H1 (cell line): ENCODE measurements around the gene GRK3. TPM values are rescaled to one million over a fixed set of nuclear protein-coding genes. Genes with fewer than 3 reads are reported as not detected.

Experiments
- CTCF ChIA-PET: fragments of 300-600 bp; sonication (Branson Sonifier 250); formaldehyde crosslinking; loops from one replicate; lab custom pipeline; 2021; ENCODE audit not compliant: partially characterized antibody; lab: Charles Lee
- POLR2A ChIA-PET: fragments of 300-600 bp; sonication (Branson Sonifier 250); formaldehyde crosslinking; loops from one replicate; lab custom pipeline; 2021; ENCODE audit warnings: inconsistent platforms; ENCODE audit not compliant: partially characterized antibody; lab: Charles Lee
- DNase-seq, 2 experiments: peaks; one replicate each; pipeline versions ENCODE4 v3.0.0 to v3.0.0-alpha.2; 2010 to 2022; ENCODE audit warnings: low spot score in 2 of 2, low read depth in 1 of 2, mixed read lengths in 1 of 2
- FAIRE-seq: peaks from 2 replicates; lab custom pipeline; 2011; peaks lifted over from hg19 to GRCh38; lab: Jason Lieb, UNC
- H2AFZ ChIP-seq: 2 replicates; pipeline ENCODE4 v1.8.1; 2012; ENCODE audit warnings: low read length, inconsistent platforms
- H2AK5ac ChIP-seq: 2 replicates; pipeline ENCODE4 v1.6.1; 2013; ENCODE audit warnings: low read depth, low read length
- H2BK120ac ChIP-seq: replicated peaks from 2 replicates; pipeline ENCODE3; 2013; ENCODE audit warnings: low read depth, low read length, inconsistent platforms
- H2BK12ac ChIP-seq: 2 replicates; pipeline ENCODE4 v1.6.1; 2013; ENCODE audit warnings: low read depth, low read length
- H2BK15ac ChIP-seq: 2 replicates; pipeline ENCODE4 v1.6.1; 2013; ENCODE audit warnings: low read length
- H2BK20ac ChIP-seq: 2 replicates; pipeline ENCODE4 v1.6.1; 2013; ENCODE audit warnings: low read length
- H2BK5ac ChIP-seq: 2 replicates; pipeline ENCODE4 v1.6.1; 2013; ENCODE audit warnings: low read depth, low read length
- H3K14ac ChIP-seq: 2 replicates; pipeline ENCODE4 v1.6.1; 2013; ENCODE audit warnings: inconsistent platforms; ENCODE audit not compliant: insufficient read length
- H3K18ac ChIP-seq: 2 replicates; pipeline ENCODE4 v1.6.1; 2013; ENCODE audit warnings: low read length; ENCODE audit errors: extremely low read depth
- H3K23ac ChIP-seq: 2 replicates; pipeline ENCODE4 v1.6.1; 2013; ENCODE audit warnings: inconsistent platforms; ENCODE audit not compliant: insufficient read length
- H3K23me2 ChIP-seq: 2 replicates; pipeline ENCODE4 v1.6.1; 2013; ENCODE audit warnings: low read depth, low read length
- H3K27ac ChIP-seq: 2 replicates; pipeline ENCODE4 v1.6.1; 2011; ENCODE audit warnings: low read depth, low read length, inconsistent platforms
- H3K27me3 ChIP-seq, 4 experiments: replicated peaks in 1 of 4; 1 replicate in 1 of 4; 2 replicates in 3 of 4; pipeline versions ENCODE4 v1.6.1 to v1.8.1; 2011 to 2013; ENCODE audit warnings: low read length in 3 of 4, mild to moderate bottlenecking in 3 of 4, inconsistent platforms in 2 of 4, mixed read lengths in 2 of 4, moderate library complexity in 1 of 4; ENCODE audit not compliant: control insufficient read depth in 3 of 4, insufficient read depth in 3 of 4; ENCODE audit errors: extremely low read depth in 1 of 4
- H3K36me3 ChIP-seq, 4 experiments: 2 replicates each; pipeline versions ENCODE4 v1.6.1 to v1.8.1; 2011 to 2013; ENCODE audit warnings: mild to moderate bottlenecking in 4 of 4, low read length in 3 of 4, moderate library complexity in 2 of 4, control low read depth in 1 of 4, inconsistent platforms in 1 of 4; ENCODE audit not compliant: insufficient read depth in 4 of 4, control insufficient read depth in 2 of 4
- H3K4ac ChIP-seq: replicated peaks from 2 replicates; pipeline ENCODE3; 2013; ENCODE audit warnings: low read length, low read depth, mixed read lengths, inconsistent platforms; ENCODE audit not compliant: insufficient read length
- H3K4me1 ChIP-seq, 4 experiments: replicated peaks in 1 of 4; 1 replicate in 1 of 4; 2 replicates in 3 of 4; pipeline versions ENCODE4 v1.6.1 to v1.8.1; 2011 to 2013; ENCODE audit warnings: low read length in 3 of 4, inconsistent platforms in 2 of 4, mixed read lengths in 1 of 4; ENCODE audit not compliant: insufficient read depth in 4 of 4, control insufficient read depth in 3 of 4
- H3K4me2 ChIP-seq, 2 experiments: 2 replicates each; pipeline versions ENCODE4 v1.6.1 to v1.8.1; 2011 to 2013; ENCODE audit warnings: low read depth in 2 of 2, low read length in 2 of 2, control low read depth in 1 of 2, inconsistent platforms in 1 of 2, mild to moderate bottlenecking in 1 of 2; ENCODE audit not compliant: insufficient read depth in 1 of 2
- H3K4me3 ChIP-seq, 4 experiments: fragments of 200-600, 300-600 bp in 1 of 4; sonication (generic), shearing (Covaris generic), sonication (Bioruptor Twin) in 1 of 4; 2 replicates each; pipeline versions ENCODE4 v1.5.1 to v1.8.1; 2011 to 2016; ENCODE audit warnings: low read length in 4 of 4, low read depth in 3 of 4, control low read depth in 2 of 4, inconsistent platforms in 2 of 4, mild to moderate bottlenecking in 2 of 4, mixed read lengths in 1 of 4, moderate library complexity in 1 of 4; ENCODE audit not compliant: insufficient read depth in 2 of 4; ENCODE audit errors: extremely low read depth in 1 of 4
- H3K56ac ChIP-seq: replicated peaks from 2 replicates; pipeline ENCODE3; 2013; ENCODE audit warnings: low read depth, mild to moderate bottlenecking, mixed read lengths, low read length, inconsistent platforms; ENCODE audit not compliant: insufficient read length
- H3K79me1 ChIP-seq: 2 replicates; pipeline ENCODE4 v1.6.1; 2013; ENCODE audit warnings: low read depth, low read length, control low read depth
- H3K79me2 ChIP-seq, 2 experiments: 2 replicates each; pipeline versions ENCODE4 v1.6.1 to v1.8.1; 2012 to 2013; ENCODE audit warnings: low read length in 2 of 2, mild to moderate bottlenecking in 2 of 2, inconsistent platforms in 1 of 2; ENCODE audit not compliant: insufficient read depth in 2 of 2, control insufficient read depth in 1 of 2
- H3K9ac ChIP-seq, 4 experiments: replicated peaks in 1 of 4; 1 replicate in 1 of 4; 2 replicates in 3 of 4; pipeline versions ENCODE4 v1.6.1 to v1.8.1; 2011 to 2013; ENCODE audit warnings: low read depth in 3 of 4, low read length in 3 of 4, control low read depth in 2 of 4, mild to moderate bottlenecking in 2 of 4, moderate library complexity in 2 of 4, inconsistent platforms in 1 of 4; ENCODE audit errors: extremely low read depth in 1 of 4
- H3K9me3 ChIP-seq, 2 experiments: 2 replicates each; pipeline versions ENCODE4 v1.6.1 to v1.8.1; 2012 to 2013; ENCODE audit warnings: mild to moderate bottlenecking in 2 of 2, moderate library complexity in 2 of 2, control low read depth in 1 of 2, inconsistent platforms in 1 of 2, low read depth in 1 of 2, low read length in 1 of 2, mixed read lengths in 1 of 2; ENCODE audit not compliant: insufficient read depth in 2 of 2
- H4K20me1 ChIP-seq, 2 experiments: replicated peaks in 1 of 2; 2 replicates each; pipeline versions ENCODE3 to v1.8.1; 2011 to 2013; ENCODE audit warnings: inconsistent platforms in 2 of 2, low read length in 2 of 2, mild to moderate bottlenecking in 1 of 2; ENCODE audit not compliant: insufficient read depth in 2 of 2, control insufficient read depth in 1 of 2
- H4K5ac ChIP-seq: 2 replicates; pipeline ENCODE4 v1.6.1; 2013; ENCODE audit warnings: low read length, low read depth, mixed read lengths, inconsistent platforms; ENCODE audit not compliant: insufficient read length
- H4K8ac ChIP-seq: 2 replicates; pipeline ENCODE4 v1.8.0; 2013; ENCODE audit warnings: mild to moderate bottlenecking, moderate library complexity, low read length, inconsistent platforms; ENCODE audit not compliant: insufficient read depth; ENCODE audit errors: extremely low read depth
- H4K91ac ChIP-seq: replicated peaks from 2 replicates; pipeline ENCODE3; 2013; ENCODE audit warnings: low read length, mixed read lengths, inconsistent platforms; ENCODE audit not compliant: insufficient read length
- BACH1 ChIP-seq: IDR thresholded peaks from 2 replicates; pipeline ENCODE4 v1.6.1; 2012; ENCODE audit warnings: low read length, improper control_type of control experiment
- BRCA1 ChIP-seq: IDR thresholded peaks from 2 replicates; pipeline ENCODE4 v1.6.1; 2012; ENCODE audit warnings: low read depth, low read length, improper control_type of control experiment
- POLR2AphosphoS5 ChIP-seq: IDR thresholded peaks from 2 replicates; pipeline ENCODE4 v1.6.1; 2011; ENCODE audit warnings: low read depth, low read length
- SIRT6 ChIP-seq: IDR thresholded peaks from one replicate; pipeline ENCODE4 v1.7.1; 2012; ENCODE audit warnings: low read length, inconsistent platforms
- USF2 ChIP-seq: IDR thresholded peaks from 2 replicates; pipeline ENCODE4 v1.6.1; 2011; ENCODE audit warnings: low read length, improper control_type of control experiment
- WGBS, 2 experiments: shearing (Covaris generic) in 1 of 2; methylation state at CpG; one replicate each; pipeline versions ENCODE4 v1.1.6 to v1.1.7; 2013 to 2015; ENCODE audit warnings: low lambda C conversion rate in 2 of 2, mixed read lengths in 2 of 2, inconsistent platforms in 1 of 2, low coverage in 1 of 2, missing lambda C conversion rate in 1 of 2; ENCODE audit not compliant: insufficient replicate concordance in 2 of 2, insufficient coverage in 1 of 2, insufficient read length in 1 of 2; ENCODE audit errors: extremely low coverage in 1 of 2, missing lambda C conversion rate in 1 of 2; 5-methylcytosine and 5-hydroxymethylcytosine counted together
- polyA plus RNA-seq, 7 experiments: library from polyadenylated mRNA; depleted of rRNA in 3 of 7; stranded (reverse) in 5 of 7; unstranded in 2 of 7; fragments of >200 nt in 5 of 7; fragments of 200-250 nt in 2 of 7; gene quantifications; 1 replicate in 5 of 7; 2 replicates in 1 of 7; 4 replicates in 1 of 7; pipeline versions ENCODE4 v1.2.1 to v1.2.3, GENCODE V29; 2011 to 2013; ENCODE audit warnings: missing spikeins in 2 of 7, mixed read lengths in 2 of 7
- total RNA-seq: library from RNA; stranded (reverse); fragmentation: NEBNext Ultra II Directional; extraction: Animal tissue kit (Norgen Biotek cat#: 25700); gene quantifications from 2 replicates; pipeline ENCODE4 v1.2.1, GENCODE V29; 2021

The GRK3 gene
- total and polyA plus RNA-seq, 2 of the 8 experiments (the other 6 are each of a cell fraction or from before 2014, with no cell fraction given) = 7.5 to 35.3 TPM

- Histone ChIP-seq H3K79me1 (no peaks in the 10 kb centered on the region), H3K4me1 (peaks cover 0 to 3% (median 0%) of the 10 kb centered on the region in 4 experiments; a peak in 1 of 7 replicates), H3K27me3 (no peaks in the 10 kb centered on the region), H3K14ac (no peak overlapping the region), H3K4ac (no peak overlapping the region), H3K9ac (no peak overlapping the region), H4K5ac (no peak overlapping the region), H2BK15ac (no peak overlapping the region), H3K4me2 (no peak overlapping the region), H3K9me3 (no peaks in the 10 kb centered on the region), H2AK5ac (no peak overlapping the region), H3K56ac (no peak overlapping the region), H3K27ac (no peak overlapping the region), H4K8ac (no peak overlapping the region), H3K4me3 (no peak overlapping the region), H2BK20ac (no peak overlapping the region), H3K23ac (no peak overlapping the region), H2BK5ac (no peak overlapping the region), H4K20me1 (peaks cover 0 to 2% of the 10 kb centered on the region in 2 experiments), H3K79me2 (no peaks in the 10 kb centered on the region), H2BK120ac (no peak overlapping the region), H3K18ac (no peak overlapping the region), H3K36me3 (no peaks in the 10 kb centered on the region; a peak in 1 of 8 replicates), H2BK12ac (no peak overlapping the region), H3K23me2 (no peaks in the 10 kb centered on the region), H2AFZ (no peak overlapping the region), H4K91ac (no peak overlapping the region)
- TF ChIP-seq POLR2AphosphoS5 (no peak), BRCA1 (no peak), BACH1 (no peak), USF2 (no peak), SIRT6 (no peak)
- CTCF ChIA-PET = interaction anchor here (0.6 to 1.4 kb wide), 6 partner anchors 17 to 1736 kb away, joined by 3 to 4 read pairs (median 3); no protein-coding TSS in a partner anchor
- DNase-seq = no peak
- WGBS, 2 experiments = 84% methylated on average over 4 of the region's 4 CpGs; no CpG with 5 or more reads in 1 of the 2 experiments
- FAIRE-seq = no peak
- POLR2A ChIA-PET = interaction anchor here (1.7 kb wide), 1 partner anchor 9 kb away, joined by 3 read pairs; no protein-coding TSS in a partner anchor
Measured at GRCh38 chr22:25726241-25726640, 161.8 kb downstream of the GRK3 start.
